Muscle of back (tissue), 11 donors: ENCODE data around the gene ASB1. TPM values are rescaled to one million over a fixed set of nuclear protein-coding genes. Genes with fewer than 3 reads are reported as not detected.
"Not testable (repeated sequence)": the region's sequence is repeated elsewhere in the genome, so short reads cannot be mapped to it uniquely, and the experiment has no call there.

Experiments
- DNase-seq, 3 donors: peaks; one replicate each; pipeline versions ENCODE4 v3.0.0 to v3.0.0-alpha.2; 2013
- polyA plus RNA-seq, 10 donors: library from polyadenylated mRNA; unstranded; fragments of 120-200 nt; gene quantifications; one replicate each; pipeline ENCODE4 v1.2.1, GENCODE V29; 2013; ENCODE audit not compliant: insufficient read length in 10 of 10

Gene ASB1
- polyA plus RNA-seq, 10 donors: 35.9 to 49.1 (median 42.3) TPM

GRCh38 chr2:238442257-238442656, 15.5 kb downstream of the ASB1 start:
- not testable (repeated sequence) for DNase-seq

DNA sequence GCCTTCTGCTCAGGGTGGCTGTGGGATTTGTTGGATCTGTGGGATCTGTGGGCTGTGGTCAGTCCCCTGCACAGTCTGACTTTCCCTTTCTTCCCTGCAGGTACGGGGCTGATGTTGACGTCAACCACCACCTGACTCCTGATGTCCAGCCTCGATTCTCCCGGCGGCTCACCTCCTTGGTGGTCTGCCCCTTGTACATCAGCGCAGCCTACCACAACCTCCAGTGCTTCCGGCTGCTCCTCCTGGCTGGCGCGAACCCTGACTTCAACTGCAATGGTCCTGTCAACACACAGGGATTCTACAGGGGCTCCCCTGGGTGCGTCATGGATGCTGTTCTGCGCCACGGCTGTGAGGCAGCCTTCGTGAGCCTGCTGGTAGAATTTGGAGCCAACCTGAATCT, 17.5 kb downstream of the ASB1 start:
- DNase-seq: no peak

- no peak for DNase-seq
Measured at GRCh38 chr2:238445409-238446190, 18.9 kb downstream of the ASB1 start.

DNA sequence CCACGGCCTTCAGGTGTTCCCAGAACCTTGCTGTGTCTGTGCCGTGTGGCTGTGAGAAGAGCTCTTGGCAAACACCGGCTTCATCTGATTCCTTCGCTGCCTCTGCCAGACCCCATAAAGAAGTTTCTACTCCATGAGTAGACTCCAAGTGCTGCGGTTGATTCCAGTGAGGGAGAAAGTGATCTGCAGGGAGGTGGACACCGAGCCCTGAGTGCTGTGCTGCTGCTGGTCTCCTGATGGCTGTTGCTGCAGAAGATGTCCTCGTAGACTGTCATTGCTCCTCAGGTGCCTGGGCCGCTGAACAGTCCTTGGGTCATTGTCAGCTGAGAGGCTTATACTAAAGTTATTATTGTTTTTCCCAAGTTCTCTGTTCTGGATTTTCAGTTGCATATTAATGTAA, 19.6 kb downstream of the ASB1 start:
- DNase-seq: no peak

- DNase-seq: no peak
Measured at GRCh38 chr2:238448031-238448955, 21.6 kb downstream of the ASB1 start.

GRCh38 chr2:238449241-238449640, 22.5 kb downstream of the ASB1 start:
- DNase-seq: no peak

DNA sequence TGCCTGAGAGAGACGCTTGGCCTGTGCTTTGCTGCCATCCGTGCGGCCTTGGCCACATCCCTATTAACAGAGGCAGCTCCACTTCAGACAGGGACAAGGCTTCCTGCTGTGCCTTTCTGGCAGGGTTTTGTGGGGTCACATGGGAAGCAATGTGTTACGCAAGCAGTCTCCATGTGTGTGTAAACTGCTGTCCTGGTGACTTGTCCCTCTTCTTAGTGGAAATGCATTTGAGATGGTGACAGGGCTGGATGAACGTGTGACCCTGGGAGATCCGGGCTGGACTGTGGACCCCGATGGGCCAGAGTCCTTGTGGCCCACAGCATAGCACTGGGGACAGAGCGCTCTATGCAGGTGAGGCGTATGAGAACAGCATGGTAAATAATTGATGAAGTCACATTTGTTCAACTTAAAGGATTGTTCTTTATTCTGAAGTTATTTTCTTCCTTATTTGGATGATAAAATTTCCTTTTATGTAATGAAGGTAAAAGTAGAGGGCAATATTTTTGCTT, 23.2 kb downstream of the ASB1 start:
- peak in 1 of 3 donors; percentile 46 for DNase-seq

DNA sequence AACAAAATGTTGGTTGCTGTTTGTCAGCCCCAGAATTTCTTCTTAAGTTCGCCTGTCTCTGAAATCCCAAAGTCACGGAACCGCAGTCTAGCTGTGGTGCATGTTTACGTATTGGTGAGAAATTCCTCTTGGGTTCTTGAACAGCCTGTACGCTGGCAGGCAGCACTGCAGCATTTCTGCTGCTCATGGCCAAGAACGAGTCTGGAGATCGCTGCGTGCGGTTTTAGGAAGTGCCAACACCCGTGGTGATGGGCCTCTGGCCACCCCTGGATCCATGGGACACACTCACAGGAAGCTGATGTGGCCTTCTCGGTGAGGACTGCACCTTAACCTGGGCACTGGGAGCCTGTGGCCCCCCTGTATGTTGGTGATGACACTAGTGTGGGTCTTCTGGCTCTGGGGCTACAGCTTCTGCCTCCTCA, 23.7 kb downstream of the ASB1 start:
- DNase-seq: no peak

GRCh38 chr2:238453842-238454241, 27.1 kb downstream of the ASB1 start:
- no peak for DNase-seq

GRCh38 chr2:238456449-238456848, 29.7 kb downstream of the ASB1 start:
- DNase-seq: no peak

GRCh38 chr2:238456970-238457926, 30.5 kb downstream of the ASB1 start:
- DNase-seq: peak in 1 of 3 donors; percentile 36

DNA sequence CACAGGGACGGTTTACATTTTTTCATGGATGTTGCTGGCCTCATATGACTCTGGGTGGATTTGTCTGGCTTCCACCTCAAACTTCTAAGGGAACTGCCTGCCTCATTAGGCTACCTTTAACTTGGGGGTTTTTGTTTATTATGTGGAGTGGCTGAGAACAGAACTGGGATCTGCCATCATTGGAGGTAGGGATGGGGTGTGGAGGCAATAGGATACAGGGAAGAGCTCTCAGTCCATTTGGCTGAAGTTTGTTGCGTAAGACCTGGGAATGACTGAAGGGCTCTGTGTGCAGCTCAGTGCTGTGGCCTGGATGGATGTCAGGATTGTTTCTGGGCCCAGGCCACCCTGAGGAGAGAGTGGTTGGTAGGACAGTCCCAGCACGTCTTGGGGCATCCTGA, 31.2 kb downstream of the ASB1 start:
- peak in 1 of 3 donors; percentile 45 for DNase-seq

GRCh38 chr2:238458651-238459050, 31.9 kb downstream of the ASB1 start:
- peak; percentile 48 to 80 (median 50) for DNase-seq

GRCh38 chr2:238459081-238459629, 32.4 kb downstream of the ASB1 start:
- DNase-seq: peak; percentile 91 to 96 (median 91)

GRCh38 chr2:238461051-238461450, 34.3 kb downstream of the ASB1 start:
- no peak for DNase-seq

DNA sequence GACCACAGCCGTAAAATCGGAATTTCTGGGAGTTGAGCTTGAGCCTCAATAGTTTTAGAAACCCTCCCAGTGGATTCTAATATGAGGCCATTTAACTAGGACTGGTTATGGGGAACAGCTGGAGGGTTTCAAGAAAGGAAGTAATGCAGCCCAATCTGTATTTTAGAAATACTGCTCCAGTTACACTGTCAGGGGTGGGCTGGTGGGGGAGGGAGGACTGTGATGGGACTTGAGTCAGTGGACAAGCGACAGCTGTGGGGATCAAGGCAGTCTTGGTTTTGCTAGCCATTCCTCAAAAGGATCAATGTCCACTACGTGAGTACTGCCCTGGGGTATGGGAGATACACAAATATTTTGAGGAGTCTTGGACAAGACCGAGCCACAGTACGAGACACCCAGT, 34.8 kb downstream of the ASB1 start:
- no peak for DNase-seq

GRCh38 chr2:238461916-238462315, 35.2 kb downstream of the ASB1 start:
- no peak for DNase-seq

DNA sequence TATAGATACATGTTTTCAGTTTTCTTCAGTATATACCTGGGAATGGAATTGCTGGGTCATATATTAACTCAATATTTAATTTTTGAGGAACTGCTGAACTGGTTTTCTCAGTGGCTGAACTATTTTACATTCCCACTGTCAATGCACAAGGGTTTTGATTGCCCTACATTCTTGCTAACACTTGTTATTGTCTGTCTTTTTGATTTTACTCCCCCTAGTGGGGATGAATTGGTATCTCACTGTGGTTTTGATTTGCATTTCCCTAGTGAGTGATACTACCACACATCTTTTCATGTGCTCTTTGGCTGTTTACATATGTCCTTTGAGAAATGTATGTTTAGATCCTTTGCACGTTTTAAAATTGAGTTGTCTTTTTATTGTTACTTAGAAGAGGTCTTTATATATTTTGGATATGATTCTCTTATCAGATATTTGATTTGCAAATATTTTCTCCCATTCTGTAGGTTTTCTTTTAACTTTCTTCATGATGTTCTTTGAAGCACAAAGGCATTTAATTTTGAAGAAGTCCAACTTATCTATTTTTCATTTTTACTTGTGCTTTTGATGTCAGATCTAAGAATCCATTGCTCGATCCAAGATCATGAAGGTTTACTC, 36.2 kb downstream of the ASB1 start:
- DNase-seq: no peak

DNA sequence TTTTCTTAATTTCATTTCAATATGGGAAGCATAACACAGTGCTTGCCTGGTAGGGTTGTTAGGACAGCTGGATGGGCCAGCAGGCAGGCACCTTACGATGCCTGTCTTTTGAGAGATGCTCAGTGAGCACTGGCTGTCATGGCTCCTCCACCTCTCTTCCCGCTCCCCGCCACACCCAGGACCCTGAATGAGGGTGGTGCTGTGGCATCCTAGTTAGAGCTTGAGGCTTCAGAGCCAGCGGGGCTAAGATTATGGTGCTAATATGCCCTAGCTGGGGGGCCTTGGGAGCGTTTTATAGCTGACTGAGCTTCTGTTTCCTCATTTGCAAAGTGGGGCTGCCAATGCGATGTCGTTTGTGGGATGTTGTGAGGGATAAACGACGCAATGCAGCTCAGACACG, 37.7 kb downstream of the ASB1 start:
- no peak for DNase-seq

GRCh38 chr2:238465487-238466242, 38.9 kb downstream of the ASB1 start:
- no peak for DNase-seq
